Ishikawa (cell line): Measurements from ENCODE around the gene CHCHD6.

Experiments used
- CEBPB ChIP-seq: IDR thresholded peaks from 2 replicates; pipeline ENCODE4 v1.6.1; 2012
- CREB1 ChIP-seq: IDR thresholded peaks from 2 replicates; pipeline ENCODE4 v1.6.1; 2012; ENCODE audit warnings: low read depth
- EGR1 ChIP-seq: IDR thresholded peaks from 2 replicates; pipeline ENCODE4 v1.6.1; 2012
- EP300 ChIP-seq: IDR thresholded peaks from 2 replicates; pipeline ENCODE4 v1.6.1; 2012; ENCODE audit warnings: borderline replicate concordance
- FOXM1 ChIP-seq: IDR thresholded peaks from 2 replicates; pipeline ENCODE4 v1.6.1; 2012; ENCODE audit warnings: low read depth, borderline replicate concordance
- NFIC ChIP-seq: IDR thresholded peaks from 2 replicates; pipeline ENCODE4 v1.6.1; 2012
- RAD21 ChIP-seq: IDR thresholded peaks from 2 replicates; pipeline ENCODE4 v1.6.1; 2012; ENCODE audit warnings: low read depth
- TAF1 ChIP-seq: IDR thresholded peaks from 2 replicates; pipeline ENCODE4 v1.6.1; 2012; ENCODE audit warnings: low read depth, mild to moderate bottlenecking
- TCF12 ChIP-seq: IDR thresholded peaks from 2 replicates; pipeline ENCODE4 v1.6.1; 2012; ENCODE audit warnings: low read depth
- TEAD4 ChIP-seq: IDR thresholded peaks from 2 replicates; pipeline ENCODE4 v1.6.1; 2012
- YY1 ChIP-seq: IDR thresholded peaks from 2 replicates; pipeline ENCODE4 v1.6.1; 2012; ENCODE audit warnings: low read depth
- ZBTB7A ChIP-seq: IDR thresholded peaks from 2 replicates; pipeline ENCODE4 v1.6.1; 2012; ENCODE audit warnings: low read depth
- TF ChIP-seq, protein P1 (sequence below): IDR thresholded peaks from 2 replicates; pipeline ENCODE4 v1.6.1; 2012
- TF ChIP-seq, protein P2 (sequence below): IDR thresholded peaks from 2 replicates; pipeline ENCODE4 v1.6.1; 2012
- TF ChIP-seq, protein P3 (sequence below): IDR thresholded peaks from 2 replicates; pipeline ENCODE4 v1.6.1; 2012; ENCODE audit warnings: low read depth, mild to moderate bottlenecking

CHCHD6 gene

DNA sequence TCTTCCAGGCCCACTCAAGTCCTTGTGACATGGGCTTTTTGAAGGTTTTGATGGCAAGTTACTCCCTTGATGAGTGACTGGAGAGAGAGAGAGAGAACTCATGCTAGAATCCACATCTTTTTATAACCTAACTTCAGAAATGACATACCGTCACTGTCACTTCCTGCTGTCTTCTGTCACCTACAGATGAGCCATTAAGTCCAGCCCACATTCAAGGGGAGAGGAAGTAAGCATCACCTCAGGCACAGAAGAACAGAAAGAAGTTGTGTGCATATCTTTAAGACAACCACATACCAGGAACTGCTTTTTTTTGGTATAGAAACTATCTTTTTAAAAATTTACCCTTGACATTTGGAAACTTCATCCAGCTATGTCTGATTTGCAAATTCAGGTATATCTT is 32.5 kb upstream of the CHCHD6 start:
- TF ChIP-seq, protein P1, sequence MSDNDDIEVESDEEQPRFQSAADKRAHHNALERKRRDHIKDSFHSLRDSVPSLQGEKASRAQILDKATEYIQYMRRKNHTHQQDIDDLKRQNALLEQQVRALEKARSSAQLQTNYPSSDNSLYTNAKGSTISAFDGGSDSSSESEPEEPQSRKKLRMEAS, result no peak
- TF ChIP-seq, protein P2, sequence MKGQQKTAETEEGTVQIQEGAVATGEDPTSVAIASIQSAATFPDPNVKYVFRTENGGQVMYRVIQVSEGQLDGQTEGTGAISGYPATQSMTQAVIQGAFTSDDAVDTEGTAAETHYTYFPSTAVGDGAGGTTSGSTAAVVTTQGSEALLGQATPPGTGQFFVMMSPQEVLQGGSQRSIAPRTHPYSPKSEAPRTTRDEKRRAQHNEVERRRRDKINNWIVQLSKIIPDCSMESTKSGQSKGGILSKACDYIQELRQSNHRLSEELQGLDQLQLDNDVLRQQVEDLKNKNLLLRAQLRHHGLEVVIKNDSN, result no peak

DNA sequence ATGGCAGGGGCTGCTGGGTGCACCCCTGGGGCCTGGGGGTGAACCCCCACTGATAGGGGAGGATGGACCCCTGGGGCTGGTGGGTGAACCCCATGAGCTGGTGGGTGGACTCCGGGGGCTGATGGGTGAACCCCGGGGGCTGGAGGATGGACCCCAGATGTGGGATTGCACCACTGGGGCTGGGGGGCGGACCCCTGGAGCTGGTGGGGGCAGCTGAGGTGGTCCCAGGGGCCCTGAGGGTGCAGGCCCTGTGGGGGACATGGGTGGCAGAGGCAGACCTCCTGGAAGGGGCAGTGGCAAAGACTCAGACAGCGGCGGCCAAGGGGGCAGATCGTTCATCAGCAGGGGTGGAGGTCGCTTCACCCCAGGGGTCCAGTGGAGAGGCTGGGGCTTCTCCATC is 31.7 kb upstream of the CHCHD6 start:
- TF ChIP-seq TEAD4 (no peak), RAD21 (no peak), CEBPB (no peak), CREB1 (no peak), YY1 (no peak), EP300 (no peak), TAF1 (no peak), NFIC (no peak), TCF12 (no peak), FOXM1 (no peak)
- TF ChIP-seq, protein P1, result no peak
- TF ChIP-seq, protein P3, sequence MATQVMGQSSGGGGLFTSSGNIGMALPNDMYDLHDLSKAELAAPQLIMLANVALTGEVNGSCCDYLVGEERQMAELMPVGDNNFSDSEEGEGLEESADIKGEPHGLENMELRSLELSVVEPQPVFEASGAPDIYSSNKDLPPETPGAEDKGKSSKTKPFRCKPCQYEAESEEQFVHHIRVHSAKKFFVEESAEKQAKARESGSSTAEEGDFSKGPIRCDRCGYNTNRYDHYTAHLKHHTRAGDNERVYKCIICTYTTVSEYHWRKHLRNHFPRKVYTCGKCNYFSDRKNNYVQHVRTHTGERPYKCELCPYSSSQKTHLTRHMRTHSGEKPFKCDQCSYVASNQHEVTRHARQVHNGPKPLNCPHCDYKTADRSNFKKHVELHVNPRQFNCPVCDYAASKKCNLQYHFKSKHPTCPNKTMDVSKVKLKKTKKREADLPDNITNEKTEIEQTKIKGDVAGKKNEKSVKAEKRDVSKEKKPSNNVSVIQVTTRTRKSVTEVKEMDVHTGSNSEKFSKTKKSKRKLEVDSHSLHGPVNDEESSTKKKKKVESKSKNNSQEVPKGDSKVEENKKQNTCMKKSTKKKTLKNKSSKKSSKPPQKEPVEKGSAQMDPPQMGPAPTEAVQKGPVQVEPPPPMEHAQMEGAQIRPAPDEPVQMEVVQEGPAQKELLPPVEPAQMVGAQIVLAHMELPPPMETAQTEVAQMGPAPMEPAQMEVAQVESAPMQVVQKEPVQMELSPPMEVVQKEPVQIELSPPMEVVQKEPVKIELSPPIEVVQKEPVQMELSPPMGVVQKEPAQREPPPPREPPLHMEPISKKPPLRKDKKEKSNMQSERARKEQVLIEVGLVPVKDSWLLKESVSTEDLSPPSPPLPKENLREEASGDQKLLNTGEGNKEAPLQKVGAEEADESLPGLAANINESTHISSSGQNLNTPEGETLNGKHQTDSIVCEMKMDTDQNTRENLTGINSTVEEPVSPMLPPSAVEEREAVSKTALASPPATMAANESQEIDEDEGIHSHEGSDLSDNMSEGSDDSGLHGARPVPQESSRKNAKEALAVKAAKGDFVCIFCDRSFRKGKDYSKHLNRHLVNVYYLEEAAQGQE, result no peak
- TF ChIP-seq, protein P2, result no peak

DNA sequence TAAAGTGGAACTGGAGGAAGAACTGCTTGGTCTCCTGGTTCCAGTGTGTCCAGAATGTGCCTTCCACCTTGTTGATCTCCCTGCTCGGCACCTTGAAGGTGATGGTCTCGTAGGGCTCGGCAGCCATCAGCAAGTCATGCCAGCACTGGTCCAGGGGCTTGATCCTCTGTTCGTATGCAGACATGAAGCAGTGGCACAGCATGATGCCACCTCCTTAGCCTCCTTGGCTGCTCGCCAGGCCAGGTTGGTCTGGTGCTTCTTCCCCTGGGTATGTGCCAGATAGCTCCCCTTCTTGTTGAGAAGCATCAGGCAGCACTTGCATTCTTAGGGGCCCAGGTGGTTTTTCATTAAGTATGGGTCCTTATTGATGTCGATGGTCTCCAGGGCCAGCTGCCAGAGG is 31.3 kb upstream of the CHCHD6 start:
- no peak for TF ChIP-seq TCF12
- no peak for TF ChIP-seq NFIC
- no peak for TF ChIP-seq FOXM1
- TF ChIP-seq YY1, result no peak
- TF ChIP-seq, protein P1, result no peak
- TF ChIP-seq TAF1, result no peak
- TF ChIP-seq EGR1, result no peak
- no peak for TF ChIP-seq RAD21
- TF ChIP-seq CREB1, result no peak
- TF ChIP-seq, protein P2, result no peak
- no peak for TF ChIP-seq EP300

DNA sequence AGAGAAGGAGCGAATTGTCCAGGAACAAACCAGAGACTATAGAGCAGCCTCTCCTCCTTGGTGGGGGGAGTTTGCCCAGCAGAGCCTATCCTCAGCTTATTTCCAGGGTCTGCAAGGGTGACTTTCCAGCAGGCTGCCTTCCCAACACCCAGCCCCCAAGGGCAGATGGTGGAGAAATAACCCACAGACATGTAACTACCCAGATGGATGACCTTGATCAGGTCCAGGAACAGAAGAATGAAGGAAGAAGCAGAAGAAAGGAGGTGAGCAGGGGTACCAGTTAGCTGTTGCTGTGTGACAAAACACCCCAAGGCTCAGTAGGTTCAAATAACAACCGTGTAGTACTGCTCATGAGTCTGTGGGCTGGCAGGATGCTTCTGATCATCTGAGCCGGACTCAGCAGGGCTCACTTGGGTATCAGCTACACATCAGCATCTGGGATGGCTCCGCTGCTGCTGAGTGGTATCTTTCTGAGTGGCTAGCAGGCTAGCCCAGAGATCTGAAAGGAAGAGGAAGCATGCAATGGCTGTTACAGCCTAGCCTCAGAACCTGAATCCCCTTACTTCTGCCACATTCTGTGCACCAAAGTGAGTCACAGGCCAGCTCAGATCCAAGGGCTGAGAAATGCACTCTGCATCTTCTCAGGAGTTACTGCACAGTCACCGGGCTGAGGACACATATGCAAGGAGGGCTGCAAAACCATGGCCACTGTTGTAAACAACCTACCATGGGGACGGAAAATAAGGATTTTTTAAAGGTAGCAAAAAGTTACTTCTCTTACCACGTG is 26.9 kb upstream of the CHCHD6 start:
- TF ChIP-seq YY1, result no peak
- no peak for TF ChIP-seq EGR1
- no peak for TF ChIP-seq TCF12
- TF ChIP-seq CREB1, result no peak
- no peak for TF ChIP-seq RAD21
- no peak for TF ChIP-seq TEAD4
- no peak for TF ChIP-seq NFIC
- TF ChIP-seq CEBPB, result no peak
- TF ChIP-seq, protein P2, result no peak
- TF ChIP-seq EP300, result no peak
- TF ChIP-seq FOXM1, result no peak
- TF ChIP-seq, protein P3, result no peak
- TF ChIP-seq ZBTB7A, result no peak
- TF ChIP-seq, protein P1, result no peak
- no peak for TF ChIP-seq TAF1

DNA sequence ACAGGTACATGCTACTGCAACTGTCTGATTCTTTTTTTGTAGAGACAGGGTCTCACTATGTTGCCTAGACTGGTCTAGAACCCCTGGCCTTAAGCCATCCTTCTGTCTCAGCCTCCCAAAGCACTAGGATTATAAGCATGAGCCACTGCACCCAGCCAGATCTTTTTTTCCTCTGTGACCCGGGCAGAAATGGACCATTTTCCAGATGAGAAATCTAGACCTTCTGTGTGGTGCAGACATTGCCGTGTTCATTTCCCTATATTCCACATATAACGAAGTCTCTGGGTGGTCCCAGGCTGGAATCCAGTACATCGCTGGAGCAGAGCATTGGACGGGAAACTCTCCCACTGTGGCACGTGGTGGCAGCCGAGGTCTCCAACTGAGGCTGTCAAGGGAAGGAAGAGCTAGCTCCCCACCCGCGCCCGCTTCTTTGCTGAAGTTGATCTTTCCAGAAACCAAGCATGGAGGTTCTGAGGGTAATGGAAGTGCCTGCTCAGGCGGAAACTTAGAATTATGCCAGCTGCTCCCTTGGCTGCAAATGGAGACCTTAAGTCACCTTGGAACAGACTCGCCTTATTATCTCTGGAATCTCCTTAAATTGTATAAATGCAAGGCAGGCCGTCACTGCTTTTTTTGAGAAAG is 26.1 kb upstream of the CHCHD6 start:
- TF ChIP-seq RAD21, result no peak
- TF ChIP-seq TCF12, result no peak
- no peak for TF ChIP-seq TEAD4
- no peak for TF ChIP-seq ZBTB7A
- no peak for TF ChIP-seq YY1
- TF ChIP-seq, protein P2, result no peak
- no peak for TF ChIP-seq TAF1
- TF ChIP-seq CREB1, result no peak
- TF ChIP-seq NFIC, result no peak
- TF ChIP-seq FOXM1, result no peak
- TF ChIP-seq, protein P3, result no peak
- no peak for TF ChIP-seq EP300
